C4-2B (cell line): ENCODE results near the gene MCM8.

Experiments used
- ZFX ChIP-seq: fragments of 450-650 bp; IDR thresholded peaks from 2 replicates; pipeline ENCODE4 v1.6.1; 2017
- TF ChIP-seq, protein P1 (sequence below): fragments of 450-650 bp; conservative IDR thresholded peaks from 2 replicates; pipeline ENCODE4 v1.5.1; 2017; ENCODE audit warnings: mild to moderate bottlenecking

DNA sequence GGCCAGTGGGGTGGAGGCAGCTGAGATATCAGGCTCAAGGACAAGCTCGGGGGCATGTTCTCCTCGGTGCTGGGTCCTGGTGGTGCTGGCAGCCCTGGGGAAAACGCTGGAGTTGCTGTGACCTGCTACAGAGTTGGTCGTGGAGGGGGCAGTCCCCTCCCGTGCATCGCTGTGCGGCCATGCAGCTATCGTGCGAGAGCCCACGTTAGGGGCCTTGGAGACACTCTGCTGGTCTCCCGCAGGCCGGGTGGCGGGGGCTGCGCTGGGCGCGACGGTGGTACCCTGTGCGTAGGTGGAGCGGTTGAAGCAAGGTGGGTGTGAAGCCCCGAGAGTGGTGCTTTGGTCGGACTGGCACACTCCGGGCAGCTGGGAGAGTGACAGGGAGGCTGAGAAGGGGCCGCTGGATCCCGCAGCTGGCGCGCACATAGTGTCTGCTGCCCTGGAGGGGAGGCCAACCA, 91.4 kb downstream of the MCM8 start:
- TF ChIP-seq, protein P1, sequence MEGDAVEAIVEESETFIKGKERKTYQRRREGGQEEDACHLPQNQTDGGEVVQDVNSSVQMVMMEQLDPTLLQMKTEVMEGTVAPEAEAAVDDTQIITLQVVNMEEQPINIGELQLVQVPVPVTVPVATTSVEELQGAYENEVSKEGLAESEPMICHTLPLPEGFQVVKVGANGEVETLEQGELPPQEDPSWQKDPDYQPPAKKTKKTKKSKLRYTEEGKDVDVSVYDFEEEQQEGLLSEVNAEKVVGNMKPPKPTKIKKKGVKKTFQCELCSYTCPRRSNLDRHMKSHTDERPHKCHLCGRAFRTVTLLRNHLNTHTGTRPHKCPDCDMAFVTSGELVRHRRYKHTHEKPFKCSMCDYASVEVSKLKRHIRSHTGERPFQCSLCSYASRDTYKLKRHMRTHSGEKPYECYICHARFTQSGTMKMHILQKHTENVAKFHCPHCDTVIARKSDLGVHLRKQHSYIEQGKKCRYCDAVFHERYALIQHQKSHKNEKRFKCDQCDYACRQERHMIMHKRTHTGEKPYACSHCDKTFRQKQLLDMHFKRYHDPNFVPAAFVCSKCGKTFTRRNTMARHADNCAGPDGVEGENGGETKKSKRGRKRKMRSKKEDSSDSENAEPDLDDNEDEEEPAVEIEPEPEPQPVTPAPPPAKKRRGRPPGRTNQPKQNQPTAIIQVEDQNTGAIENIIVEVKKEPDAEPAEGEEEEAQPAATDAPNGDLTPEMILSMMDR, result no peak
- TF ChIP-seq ZFX, result no peak
